GM12874 (cell line): ENCODE measurements around the gene CADM4.

Source experiments
- TF ChIP-seq, protein P1 (sequence below): IDR thresholded peaks from 2 replicates; pipeline ENCODE4 v1.5.1; 2011; ENCODE audit warnings: low read depth, mild to moderate bottlenecking, control low read depth, low read length, moderate library complexity; ENCODE audit not compliant: insufficient read depth

The CADM4 gene

DNA sequence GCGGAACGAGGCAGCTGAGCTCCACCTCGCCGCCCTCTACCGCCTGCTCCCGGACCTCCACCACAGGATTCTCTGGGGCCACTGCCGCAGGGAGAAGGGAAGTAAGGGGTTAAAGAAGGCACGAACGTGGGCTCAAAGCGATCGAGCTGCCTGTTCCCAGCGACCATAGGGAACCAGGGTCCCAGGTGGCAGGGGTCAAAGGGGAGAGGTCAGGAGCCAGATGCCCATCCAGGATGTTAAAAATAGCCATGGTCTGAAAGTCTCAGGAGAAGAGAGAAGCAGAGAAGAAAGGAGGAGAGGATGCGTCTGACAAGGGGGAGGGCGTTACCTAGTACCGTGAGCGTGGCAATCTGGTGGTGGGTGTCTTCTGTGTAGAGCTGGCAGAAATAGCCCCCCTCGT is 12.8 kb downstream of the CADM4 start:
- TF ChIP-seq, protein P1, sequence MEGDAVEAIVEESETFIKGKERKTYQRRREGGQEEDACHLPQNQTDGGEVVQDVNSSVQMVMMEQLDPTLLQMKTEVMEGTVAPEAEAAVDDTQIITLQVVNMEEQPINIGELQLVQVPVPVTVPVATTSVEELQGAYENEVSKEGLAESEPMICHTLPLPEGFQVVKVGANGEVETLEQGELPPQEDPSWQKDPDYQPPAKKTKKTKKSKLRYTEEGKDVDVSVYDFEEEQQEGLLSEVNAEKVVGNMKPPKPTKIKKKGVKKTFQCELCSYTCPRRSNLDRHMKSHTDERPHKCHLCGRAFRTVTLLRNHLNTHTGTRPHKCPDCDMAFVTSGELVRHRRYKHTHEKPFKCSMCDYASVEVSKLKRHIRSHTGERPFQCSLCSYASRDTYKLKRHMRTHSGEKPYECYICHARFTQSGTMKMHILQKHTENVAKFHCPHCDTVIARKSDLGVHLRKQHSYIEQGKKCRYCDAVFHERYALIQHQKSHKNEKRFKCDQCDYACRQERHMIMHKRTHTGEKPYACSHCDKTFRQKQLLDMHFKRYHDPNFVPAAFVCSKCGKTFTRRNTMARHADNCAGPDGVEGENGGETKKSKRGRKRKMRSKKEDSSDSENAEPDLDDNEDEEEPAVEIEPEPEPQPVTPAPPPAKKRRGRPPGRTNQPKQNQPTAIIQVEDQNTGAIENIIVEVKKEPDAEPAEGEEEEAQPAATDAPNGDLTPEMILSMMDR = no peak

DNA sequence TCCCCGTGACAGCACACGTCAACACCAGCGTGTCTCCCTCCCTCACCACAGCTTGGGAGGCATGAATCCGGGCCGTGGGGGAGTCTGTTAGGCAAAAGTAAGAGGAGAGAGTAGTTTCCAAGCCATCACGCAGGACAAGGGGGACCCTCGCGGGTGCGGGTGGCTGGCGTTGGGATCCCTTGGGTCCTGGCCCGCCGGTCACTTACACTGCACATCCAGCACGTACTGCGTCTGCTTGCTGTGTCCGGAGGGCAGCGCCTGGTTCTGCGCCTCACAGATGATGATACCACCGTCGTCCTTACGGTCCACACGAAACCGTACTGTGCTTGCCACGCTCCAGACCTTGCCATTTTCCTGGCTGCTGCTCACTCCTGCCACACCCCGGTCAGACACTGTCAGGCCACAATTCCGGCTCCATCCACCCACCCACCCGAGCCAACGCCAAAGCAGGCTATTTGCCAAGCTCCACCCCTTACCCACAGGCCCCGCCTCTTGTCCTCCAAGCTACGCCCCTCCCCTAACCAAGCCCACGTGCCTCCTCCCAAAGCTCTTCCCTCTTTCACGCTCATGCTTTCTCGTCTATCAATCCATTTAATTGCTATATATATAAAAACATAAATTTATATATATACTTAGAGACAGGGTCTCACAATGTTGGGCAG is 13.6 kb downstream of the CADM4 start:
- TF ChIP-seq, protein P1 = no peak

DNA sequence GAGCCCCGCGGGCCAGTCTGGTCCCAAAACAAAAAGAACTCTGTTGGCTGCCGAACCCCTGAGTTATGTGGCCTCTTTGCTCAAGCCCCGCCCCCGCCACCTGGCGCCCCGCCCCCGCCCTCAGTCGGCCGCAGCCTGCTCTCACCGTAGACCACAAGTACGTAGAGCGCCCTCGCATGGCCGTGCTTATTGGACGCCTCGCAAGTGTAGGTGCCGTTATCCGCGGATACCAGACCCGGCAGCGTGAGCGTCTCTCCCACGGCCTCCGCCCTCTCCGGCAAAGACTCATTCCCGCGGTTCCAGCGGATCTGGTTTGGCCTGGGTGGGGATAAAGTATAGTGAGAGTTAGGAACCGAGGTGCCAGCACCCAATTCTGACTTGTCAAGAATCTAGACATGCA is 14.7 kb downstream of the CADM4 start:
- TF ChIP-seq, protein P1 = peak; percentile 62

DNA sequence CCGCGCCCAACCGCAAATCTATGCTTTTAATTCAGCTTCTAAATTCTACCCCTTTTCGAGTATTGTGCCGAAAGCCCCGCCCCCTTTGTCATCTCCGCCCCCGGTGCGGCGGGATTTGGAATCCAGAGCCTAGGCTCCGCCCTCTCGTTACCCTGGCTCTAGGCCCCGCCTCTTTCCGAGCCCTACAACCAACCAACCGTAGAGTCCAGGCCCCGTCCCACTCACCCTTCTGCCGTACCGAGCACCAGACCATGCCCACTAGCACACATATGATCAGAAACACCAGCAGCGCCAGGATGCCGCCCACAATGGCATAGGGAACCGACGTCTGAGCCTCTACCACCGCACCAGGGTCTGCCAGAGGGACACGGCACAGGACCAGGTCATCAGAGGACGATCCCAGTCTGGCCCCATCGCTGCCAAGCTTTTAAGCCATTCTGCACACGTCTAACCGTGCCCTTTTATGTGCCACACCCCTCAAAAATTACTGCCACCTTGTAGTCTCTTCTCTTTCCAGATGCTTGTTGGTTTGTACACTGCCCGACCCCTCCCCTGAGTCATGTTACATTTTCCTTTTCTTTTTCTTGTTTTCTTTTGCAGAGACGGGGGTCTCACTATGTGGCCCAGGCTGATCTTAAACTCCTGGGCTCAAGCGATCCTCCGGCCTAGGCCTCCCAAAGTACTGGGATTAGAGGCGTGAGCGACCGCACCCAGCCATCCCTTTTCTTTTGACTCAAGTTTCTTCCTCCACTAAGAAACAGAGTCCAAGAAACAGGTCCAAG is 15.6 kb downstream of the CADM4 start:
- TF ChIP-seq, protein P1 = no peak

DNA sequence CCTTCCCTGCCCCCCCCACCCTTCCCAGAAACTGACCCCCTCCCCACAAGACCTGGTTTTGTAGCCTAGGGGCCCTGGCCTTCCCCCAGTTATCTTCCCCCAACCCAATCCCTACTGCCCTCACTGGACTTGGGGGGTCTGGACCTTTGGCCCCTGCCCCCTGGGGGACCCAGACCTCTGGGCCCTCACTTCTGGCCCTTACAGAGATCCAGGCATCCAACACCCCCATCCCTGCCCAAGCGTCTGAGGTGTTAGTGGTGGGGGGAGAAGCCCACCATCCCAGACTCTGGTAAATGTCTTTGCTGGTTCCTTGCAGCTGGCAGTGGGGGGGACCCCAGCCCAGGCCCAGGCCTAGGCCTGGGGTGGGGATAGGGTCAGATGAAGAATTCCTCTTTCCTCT is 16.7 kb downstream of the CADM4 start:
- TF ChIP-seq, protein P1 = no peak

DNA sequence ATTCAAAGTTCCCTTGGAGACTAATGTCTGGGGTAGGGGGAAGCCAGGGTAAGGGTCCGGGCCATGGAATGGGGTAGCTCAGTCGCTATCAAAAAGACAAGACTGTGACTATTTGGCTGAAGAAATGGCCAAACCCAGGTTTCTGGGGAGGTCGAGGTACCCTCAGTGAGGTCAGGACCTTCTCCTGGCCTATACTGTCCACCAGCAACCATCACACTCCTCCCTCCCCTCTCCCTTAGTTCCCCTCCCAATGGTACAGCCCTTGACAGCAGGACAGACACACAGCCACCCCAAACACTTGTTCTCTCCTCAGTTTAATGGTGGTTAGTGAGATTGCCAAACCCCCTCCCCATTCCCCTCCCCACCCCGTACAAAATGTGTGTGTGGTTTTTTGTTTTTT is 17.6 kb downstream of the CADM4 start:
- TF ChIP-seq, protein P1 = no peak

DNA sequence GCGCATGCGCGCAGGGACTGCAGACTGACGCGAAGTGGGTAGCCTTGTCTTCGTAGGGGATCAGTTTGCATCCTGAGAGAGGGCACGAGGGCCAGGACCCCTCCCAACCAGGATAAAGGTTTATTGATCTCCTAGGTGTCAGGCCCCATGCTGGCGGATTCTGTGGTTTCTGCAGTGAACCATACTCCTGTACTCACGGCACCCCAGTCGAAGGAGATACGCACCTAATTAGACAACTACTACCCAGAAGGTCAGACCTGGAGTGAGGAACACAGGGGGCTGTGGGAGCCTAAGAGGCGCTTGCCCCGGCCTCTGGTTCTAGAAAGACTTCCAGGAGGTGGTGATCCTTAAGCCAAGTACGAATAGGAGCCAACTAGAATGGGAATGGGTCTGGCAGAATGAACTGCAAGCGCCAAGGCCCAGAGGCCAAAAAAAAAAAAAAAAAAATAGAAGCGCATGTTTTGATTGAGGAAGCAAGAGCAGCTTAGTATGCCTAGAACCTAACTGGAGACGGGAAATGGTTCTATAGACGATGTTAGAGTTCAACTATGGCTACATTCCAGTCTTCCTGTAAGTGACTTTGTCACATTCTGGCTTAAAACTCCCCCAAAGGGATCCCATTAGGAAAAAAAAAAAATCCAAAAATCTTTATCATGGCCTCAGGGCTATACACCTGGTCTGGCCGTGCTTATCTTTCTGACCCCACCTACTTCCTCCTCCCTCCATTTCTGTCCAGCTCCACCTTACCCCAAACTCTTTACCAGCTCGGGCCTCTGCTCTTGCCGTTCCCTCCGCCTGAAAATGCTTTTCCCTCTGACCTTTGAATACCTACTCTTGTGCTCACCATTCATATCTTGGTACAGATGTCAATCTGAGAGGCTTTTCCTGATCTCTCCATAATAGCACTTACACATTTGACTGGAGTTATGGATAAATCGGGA is 19.3 kb downstream of the CADM4 start:
- TF ChIP-seq, protein P1 = no peak
